NCI-H774 (cell line): Measurements from ENCODE around the gene PLEKHN1.
"Not testable (repeated sequence)": the region's sequence is repeated elsewhere in the genome, so short reads cannot be mapped to it uniquely, and the experiment has no call there.

Source experiments
- DNase-seq: peaks from one replicate; lab custom pipeline; 2025; lab: John Stamatoyannopoulos, UW

PLEKHN1 gene

DNA sequence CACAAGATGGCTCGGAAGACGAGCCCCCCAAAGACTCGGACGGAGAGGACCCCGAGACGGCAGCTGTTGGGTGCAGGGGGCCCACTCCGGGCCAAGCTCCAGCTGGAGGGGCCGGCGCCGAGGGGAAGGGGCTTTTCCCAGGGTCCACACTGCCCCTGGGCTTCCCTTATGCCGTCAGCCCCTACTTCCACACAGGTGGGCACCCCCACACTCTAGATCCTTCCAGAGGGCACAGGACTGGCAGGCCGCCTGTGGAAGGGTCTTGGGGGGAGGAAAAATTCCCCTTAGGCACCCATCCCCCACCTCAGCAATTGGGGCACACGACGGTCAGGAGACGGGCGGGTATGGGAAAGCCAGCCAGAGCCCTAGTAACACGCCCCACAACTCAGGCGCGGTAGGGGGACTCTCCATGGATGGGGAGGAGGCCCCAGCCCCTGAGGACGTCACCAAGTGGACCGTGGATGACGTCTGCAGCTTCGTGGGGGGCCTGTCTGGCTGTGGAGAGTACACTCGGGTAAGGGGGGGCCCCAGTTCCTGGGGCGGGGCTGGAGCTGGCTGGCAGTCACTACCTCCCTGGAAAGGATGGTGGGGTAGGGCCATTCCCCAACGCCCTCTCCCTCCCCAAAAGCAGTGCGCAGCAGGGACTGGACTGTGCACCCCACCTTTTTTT, 23.3 kb upstream of the PLEKHN1 start:
- no peak for DNase-seq

DNA sequence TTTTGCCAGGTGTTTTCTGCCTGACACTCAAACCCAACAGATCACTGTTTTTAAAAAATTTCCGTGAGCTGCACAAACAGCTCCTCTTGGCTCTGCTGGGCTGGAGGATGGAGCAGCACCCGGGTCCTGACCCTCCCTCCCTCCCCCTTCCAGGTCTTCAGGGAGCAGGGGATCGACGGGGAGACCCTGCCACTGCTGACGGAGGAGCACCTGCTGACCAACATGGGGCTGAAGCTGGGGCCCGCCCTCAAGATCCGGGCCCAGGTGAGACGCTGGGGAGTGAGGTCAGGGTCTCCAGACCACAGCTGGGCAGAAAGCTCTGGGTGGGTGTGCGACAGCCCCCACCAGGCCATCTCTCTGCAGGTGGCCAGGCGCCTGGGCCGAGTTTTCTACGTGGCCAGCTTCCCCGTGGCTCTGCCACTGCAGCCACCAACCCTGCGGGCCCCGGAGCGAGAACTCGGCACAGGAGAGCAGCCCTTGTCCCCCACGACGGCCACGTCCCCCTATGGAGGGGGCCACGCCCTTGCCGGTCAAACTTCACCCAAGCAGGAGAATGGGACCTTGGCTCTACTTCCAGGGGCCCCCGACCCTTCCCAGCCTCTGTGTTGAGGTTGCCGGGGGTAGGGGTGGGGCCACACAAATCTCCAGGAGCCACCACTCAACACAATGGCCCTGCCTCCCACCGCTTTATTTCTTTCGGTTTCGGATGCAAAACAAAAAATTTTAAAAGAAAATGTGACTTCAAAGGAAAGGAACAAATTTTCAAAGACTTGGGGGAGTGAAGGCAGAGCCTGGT, 22.5 kb upstream of the PLEKHN1 start:
- no peak for DNase-seq

DNA sequence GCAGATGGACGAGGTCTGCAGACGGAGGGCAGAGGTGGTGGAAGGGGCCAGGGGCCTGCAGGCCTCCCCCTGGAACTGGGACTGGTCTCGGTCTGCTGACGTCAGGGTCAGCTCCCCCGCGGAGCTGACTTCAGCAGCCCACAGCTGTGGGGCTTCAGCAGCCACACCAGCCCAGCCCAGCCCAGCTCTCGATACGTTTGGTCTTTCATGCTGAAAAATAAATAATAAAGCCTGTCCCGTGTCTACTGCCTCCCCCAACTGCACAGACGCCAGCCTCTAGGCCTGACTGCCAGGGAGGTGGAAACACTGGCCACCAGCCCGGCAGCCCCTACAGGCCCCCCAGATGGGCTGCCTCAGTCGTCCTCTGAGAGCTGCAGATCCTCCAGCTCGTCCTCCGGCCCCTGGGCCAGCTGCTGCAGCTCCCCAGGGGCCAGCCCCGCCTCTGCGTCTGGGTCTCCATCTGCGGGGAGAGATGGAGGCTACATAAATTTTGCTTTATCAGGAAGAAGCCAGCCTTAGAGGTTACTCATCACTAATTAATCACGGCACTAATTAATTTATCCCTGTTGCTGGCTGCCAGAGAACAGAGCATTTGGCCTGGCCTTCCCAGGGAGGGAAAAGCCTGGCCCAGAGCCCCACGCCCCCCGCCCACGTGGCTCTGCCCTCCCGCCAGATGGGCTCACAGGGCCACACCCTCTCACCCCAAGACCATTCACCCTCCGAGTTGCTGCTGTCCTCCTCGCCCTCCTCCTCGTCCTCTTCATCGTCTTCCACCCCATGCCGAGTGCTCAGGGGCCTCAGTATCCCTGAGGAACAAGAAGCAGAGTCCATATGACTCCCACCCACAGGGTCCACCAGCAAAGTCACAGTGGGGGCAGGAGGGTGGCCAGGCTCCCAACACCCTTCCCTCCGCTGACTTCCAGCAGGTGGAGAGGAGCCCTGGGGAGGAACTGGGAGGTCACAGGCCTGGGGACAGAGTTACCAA, 21.6 kb upstream of the PLEKHN1 start:
- no peak for DNase-seq

DNA sequence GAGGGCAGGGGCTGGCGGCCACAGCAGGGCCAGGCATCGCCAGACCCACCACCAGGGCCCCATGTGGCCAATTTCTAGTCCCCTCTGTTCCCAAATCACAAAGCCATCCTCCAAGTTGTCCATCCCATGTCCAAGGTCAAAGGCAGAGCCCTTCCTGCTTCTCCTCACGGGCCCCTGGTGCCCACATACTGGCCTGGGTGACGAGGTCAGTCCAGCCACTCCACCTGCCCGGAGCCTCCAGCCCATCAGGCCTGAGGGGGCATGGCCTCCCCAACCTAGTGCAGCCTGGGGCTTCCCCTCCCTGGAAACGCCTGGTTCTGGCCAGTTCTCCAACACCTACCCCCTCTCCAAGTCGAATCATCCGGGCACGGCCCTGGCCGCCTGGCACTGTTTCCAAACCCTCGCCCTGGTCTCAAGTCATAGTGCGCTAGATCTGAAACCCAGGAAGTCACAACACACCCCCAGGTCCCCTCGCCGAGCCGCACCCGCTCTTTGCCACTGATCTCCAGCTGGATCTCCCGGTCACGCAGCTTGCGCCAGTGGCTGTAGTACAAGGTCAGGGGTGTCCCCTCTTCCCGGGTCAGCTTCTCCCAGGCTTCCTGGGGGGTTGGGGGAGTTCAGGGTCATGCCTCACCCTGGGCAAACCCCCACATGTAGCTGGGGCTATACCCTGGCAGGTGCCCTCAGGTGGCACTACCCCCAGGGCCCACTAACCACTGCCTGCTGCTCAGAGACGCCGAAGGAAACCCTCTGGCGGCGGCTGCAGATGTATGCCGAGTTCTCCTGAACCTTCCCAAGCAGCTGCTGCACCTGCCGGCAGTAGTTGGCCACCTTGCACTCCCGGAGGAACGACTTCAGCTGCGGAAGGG, 20.4 kb upstream of the PLEKHN1 start:
- DNase-seq: no peak

DNA sequence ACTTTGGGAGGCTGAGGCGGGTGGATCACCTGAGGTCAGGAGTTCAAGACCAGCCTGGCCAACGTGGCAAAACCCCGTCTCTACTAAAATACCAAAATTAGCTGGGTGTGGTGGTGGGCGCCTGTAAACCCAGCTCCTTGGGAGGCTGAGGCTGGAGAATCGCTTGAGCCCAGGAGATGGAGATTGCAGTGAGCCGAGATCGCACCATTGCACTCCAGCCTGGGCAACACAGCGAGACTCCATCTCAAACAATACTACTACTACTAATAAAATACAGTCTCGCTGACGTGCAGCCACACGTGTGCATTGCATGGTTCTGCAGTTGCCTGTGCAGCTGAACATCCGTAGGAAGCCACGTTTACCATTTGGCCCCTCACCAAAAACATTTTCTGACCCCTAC, 19.5 kb upstream of the PLEKHN1 start:
- DNase-seq: not testable (repeated sequence)

DNA sequence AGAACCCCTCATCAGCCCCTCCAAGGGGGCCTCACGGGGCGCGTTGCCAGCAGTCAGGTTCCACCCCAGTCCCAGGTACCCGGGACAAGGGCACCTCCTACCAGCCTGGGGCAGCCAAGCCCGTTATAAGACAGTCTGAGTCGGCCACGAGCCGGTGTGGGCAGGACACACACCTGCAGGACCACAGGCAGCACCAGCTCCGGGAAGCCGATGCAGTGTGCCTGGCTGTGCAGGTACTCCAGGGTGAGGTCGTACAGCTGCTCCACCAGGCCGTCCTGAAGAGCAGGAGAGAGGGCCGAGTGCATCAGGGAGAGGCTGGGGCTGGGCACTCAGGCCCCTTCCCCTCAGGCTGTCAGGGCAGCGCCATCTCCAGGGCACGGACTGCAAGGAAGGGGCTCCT, 18.3 kb upstream of the PLEKHN1 start:
- DNase-seq: no peak

DNA sequence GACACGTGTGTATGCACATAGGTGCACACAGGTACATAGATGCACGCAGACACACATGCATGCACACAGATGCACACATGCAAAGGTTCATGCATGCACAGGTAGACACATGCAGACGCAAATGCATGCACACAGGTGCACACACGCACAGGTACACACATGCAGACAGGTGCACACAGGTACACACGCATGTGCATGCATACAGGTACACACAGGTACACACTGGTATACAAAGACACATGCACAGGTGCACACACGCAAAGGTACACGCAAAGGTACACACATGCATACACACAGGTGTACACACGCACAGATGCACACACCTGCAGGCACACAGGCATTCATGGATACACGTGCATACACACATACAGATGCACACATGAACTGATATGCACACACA, 16.0 kb upstream of the PLEKHN1 start:
- DNase-seq: no peak

DNA sequence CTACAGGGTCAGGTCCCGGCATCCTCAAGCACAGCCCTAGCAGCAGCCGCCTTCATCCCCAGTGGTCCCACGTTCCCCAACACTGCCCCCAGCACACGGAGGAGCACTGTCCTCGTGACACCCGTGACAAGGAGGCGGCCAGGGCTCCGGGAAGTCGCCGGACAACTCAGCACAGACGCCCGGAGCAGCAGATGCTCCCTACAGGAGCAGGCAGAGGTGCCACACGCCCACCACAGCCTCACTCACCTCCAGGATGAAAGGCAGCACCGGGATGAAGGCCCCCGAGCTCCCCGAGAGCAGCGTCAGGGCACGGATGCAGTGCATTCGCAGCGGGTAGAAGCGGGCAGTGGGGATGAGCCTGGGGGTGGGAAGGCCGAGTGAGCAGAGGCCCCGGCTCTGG, 15.4 kb upstream of the PLEKHN1 start:
- DNase-seq: no peak

DNA sequence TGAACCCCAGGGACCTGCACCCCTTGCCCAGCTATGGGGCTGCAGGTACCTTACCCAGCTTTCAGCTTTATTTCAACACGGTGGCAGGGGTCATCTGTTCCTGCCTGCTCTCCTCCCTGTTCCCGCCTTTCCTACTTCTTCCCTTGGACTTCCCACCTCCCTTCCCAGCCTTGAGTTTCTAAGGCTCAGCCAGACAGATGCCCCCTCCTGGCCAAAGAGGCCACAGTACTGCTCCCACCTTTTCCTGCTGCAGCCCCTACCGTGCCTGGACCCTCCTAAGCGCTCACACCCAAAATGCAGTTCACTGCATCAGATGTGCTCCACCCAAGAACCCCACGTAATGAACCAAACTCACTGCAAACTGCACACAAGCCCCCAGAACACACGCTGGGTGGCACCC, 14.9 kb upstream of the PLEKHN1 start:
- no peak for DNase-seq

DNA sequence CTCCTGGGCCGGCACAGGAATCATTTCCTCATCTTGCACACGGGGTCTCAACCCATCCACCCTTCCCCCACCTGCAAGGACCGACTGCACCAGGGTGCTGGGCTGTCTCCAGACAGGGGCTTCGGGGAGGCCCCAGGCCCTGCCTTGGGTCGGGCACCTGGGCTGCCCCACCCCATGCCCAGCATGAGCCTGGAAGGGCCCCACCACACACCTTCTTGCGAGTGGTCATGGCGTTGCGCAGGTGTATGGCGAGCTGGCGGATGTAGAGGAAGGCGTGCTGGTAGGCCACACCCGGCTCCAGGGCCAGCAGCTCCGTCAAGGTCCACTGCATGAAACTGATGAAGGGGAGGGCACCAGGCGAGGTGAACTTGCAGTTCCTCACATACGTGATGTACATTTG, 14.1 kb upstream of the PLEKHN1 start:
- no peak for DNase-seq

DNA sequence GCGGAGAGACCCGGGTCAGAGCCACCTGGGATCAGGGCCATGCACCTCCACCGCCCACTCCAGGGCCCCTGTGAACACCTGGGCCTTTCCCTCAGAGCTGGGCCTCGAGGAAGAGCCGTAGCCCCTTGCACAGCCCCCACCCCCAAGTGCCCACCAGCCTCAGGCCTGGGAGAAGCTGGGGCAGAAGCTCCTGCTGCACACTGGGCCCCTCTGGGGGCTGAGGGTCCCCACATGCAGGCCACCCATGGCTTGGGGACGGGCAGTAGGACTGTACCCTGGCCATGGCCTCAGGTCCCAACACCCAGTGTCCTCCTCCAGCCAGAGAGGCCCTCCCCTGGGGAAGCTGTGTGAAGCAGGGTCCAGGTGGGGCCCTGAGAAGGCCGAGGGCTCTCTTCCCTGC, 13.7 kb upstream of the PLEKHN1 start:
- no peak for DNase-seq

DNA sequence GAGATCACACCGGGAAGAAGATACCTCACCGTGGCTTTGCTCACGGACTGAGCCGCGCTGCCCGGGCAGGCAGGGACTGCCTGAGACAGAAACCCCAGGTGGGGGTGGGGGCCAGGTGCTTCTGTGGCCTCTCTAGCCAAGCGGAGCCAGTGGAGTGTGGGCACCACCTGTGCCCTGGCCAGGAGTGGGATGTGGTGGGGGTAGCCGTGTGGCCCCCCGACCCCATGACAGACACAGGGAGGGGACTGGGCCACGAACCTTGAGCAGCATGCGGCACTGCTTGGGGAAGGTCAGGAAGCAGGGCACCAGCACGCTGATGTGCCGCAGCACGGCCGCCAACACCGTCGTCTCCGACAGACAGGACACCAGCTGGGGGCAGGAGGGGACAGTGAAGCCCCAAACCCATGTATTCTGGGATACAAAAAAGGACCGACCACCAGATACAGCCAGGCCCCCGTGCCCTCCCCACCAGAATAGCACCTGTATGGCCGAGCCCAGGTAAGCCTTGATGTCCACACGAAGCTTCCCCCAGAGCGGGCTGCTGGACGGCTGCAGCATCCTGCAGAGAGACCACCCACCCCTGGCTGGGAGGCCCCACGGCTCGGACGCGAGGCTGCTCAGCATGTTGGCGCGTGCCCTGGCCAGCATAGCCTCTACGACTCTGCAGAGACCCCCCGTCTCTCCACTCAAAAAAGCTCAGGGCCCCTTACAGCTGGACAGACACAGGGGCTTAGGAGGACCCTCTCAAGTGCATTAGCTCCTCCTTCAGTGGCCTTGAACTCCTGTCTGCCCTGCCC, 12.6 kb upstream of the PLEKHN1 start:
- DNase-seq: no peak

DNA sequence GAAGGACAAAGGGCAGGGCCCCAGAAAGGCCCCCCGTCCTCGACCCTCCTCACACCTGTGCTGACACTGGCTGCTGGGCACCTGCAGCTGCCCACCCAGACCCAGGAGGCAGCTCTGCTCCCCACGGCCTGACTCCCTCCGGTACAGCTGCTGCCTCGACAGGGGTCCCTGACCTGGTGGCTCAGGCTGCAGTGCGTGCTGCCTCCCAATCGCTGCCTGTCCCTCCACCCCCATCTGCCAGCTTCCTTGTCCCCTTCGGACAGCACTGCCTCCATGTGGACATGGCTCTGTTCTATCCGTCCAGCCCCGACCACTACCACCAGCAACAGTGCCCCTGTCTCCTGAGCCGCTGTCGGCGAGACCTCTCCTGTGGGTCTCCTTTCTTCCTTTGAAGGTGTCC, 11.4 kb upstream of the PLEKHN1 start:
- DNase-seq: no peak

DNA sequence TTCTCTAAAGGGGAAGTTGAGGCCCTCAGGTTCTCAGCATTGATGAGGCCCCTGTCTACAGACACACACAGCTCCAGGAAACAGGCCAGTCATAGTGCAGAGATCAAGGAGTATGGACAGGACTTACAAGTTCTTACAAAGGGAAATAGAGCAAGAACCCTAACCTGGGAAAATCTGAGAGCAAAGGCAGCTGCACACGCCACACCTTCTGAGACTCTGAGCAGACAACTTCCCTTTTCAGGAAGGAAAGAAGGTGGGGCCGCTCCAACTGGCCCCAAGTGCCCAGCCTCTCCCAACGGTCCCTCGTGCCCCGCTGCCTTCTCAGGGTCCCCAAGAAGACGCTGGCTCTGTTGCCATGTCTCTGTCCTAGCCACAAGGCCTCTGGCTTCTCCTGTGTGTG, 10.8 kb upstream of the PLEKHN1 start:
- no peak for DNase-seq

DNA sequence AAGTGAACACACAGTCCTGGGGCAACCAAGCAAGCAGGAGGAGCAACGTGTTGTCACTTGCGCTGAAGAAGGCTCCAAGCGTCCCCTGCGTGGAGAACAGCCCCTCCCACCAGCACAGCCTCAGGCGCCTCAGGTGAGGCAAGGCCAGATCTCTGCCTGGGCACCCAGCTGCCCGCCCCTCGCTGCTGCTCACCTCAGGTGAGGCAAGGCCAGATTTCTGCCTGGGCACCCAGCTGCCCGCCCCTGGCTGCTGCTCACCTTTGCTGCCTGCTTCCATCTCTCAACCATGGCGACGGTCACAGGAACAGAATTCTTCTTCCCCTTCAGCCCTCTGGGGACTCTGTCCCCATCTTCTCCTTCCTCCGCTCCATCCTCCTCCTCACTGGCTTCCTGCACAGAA, 9.6 kb upstream of the PLEKHN1 start:
- no peak for DNase-seq

DNA sequence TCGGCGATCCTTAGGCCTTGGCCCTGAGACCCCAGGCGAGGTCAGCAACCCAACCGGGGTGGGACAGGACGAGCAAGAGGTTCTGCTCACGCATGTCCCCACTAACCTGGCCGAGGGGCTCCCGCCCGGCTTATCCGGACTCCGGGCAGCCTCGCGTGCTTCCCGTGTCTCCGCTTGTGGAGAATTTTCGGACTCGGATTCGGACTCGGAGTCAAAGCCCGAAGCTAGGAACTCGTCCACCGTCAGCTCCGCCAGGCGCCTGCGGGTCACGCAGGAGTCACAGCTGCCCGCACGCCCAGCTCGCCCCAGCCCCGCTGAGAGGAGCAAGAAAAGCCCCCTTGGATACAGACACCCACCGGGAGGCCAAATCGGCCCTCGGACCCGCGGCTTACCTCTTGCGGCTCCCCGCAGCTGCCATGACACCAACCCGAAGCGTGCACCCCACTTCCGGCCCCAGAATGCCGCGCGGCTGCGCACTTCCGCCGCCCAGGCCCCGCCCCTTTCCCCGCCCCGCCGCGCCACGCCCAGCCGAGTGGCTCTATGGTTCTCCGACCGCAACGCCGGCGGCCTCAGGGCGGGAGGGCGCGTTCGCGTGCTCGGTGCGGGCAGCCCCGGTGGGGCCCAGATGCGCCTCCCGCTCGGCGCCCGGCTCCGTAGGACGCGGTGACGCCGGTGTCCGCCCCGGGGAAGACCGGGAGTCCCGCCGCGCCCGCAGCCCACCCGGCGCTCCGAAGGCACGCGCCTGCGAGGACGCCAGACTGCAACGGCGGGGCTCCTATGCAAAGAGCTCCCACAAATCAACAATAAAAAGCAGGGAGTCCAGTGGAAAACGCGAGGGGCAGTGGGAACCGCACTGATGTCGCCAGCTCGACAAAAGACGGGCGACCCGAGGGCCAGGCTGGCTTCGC, 7.2 kb upstream of the PLEKHN1 start, which contains the start of gene NOC2L:
NOC2L (minus strand) TSS at position 434 of the 908 bp plus-strand sequence; CDS start at position 418, 16 bp downstream.
- DNase-seq: peak; percentile 63

DNA sequence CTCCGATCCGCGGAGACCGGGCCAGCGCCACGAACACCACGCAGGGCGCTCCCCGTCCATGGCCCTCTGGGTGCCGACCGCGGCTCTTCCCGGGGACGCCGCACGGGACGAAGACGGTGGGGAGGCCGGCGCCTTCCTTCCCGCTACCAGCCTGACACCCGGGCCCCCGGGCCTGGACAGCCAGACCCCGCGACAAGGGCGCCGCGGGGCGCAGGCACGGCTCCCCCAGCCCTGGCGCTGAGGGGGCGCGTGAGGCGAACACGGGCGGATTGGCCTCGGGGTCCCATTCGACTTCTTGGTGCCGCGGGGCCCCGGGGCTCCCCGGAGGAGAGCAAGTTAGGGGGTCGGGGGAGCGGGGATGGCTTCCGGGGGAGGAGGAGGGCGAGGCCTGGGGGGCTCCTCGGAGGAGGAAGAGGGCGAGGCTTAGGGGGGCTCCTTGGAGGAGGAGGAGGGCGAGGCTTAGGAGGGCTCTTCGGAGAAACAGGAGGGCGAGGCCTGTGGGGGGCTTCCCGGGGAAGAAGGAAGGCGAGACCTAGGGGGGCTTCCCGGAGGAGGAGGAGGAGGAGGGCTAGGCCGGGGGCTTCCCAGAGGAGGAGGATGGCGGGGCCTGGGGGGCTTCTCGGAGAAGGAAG, 6.4 kb upstream of the PLEKHN1 start:
- DNase-seq: no peak

DNA sequence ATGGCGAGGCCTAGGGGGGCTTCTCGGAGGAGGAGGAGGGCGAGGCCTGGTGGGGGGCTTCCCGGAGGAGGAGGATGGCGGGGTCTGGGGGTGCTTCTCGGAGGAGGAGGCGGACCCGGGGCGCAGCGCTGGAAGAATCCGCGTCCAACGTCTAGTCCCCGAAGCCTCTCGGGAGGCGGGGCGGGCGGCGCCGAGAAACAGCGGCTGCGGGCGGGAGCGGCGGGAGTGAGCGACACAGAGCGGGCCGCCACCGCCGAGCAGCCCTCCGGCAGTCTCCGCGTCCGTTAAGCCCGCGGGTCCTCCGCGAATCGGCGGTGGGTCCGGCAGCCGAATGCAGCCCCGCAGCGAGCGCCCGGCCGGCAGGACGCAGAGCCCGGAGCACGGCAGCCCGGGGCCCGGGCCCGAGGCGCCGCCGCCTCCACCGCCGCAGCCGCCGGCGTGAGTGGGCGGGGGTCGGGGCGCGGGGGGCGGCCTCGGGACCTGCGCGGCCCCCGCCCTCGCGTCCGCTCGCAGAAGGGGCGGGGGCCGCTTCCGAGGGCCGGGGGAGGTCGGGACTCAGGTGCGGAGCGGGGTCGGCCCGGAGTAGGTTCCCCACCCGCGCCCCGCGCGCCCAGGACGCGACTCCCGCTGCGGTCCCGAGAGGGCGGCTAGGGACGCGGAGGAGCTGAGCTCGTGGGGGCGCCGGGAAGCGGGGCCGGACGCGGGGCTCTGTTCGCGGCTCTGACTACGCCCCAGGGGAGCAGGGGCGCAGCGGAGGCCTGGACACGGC, 5.7 kb upstream of the PLEKHN1 start, which contains the start of gene KLHL17:
KLHL17 (plus strand) TSS at position 222 of the 769 bp plus-strand sequence; CDS start at position 332, 110 bp downstream.
- DNase-seq: peak; percentile 26
